Stimulated activated CD4-positive, alpha-beta T cell treated with anti-CD3 and anti-CD28 coated beads, Interleukin-15, amount 100 ng/mL, for 48 hours (primary cell): ENCODE data around the gene GGA2.

Experiments used
- DNase-seq, 2 donors: peaks; one replicate each; pipeline ENCODE4 v3.0.0-alpha.2; 2020; ENCODE audit warnings: low read depth in 2 of 2

The GGA2 gene

DNA sequence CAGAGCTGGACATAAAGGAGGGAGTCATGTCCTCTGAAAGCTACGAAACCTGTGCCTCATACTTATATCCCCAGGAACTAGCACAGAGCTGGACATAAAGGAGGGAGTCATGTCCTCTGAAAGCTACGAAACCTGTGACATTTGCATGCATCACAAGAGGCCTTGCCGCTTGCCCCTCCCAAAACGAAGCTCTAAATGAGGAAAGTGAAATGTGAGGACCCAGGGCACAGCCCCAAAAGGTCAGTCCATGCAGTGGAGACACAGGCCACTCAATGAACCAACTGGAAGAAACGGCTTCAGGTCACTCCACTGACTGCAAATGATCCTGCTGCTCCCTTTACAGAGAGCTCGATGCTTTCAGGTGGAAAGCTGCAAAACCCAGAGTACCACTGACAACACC, 95.6 kb downstream of the GGA2 start:
- no peak for DNase-seq
